Effector memory CD4-positive, alpha-beta T cell (primary cell): ENCODE results near the gene ANKRD40.

ENCODE experiments used
- DNase-seq, 3 donors: peaks; one replicate each; pipeline ENCODE4 v3.0.0-alpha.2; 2020
- H3K27ac ChIP-seq: 2 replicates; pipeline ENCODE4 v1.7.0; 2013; ENCODE audit warnings: mild to moderate bottlenecking, low read length, moderate library complexity; ENCODE audit not compliant: insufficient read depth, poor library complexity, severe bottlenecking
- H3K27me3 ChIP-seq: replicated peaks from 2 replicates; pipeline ENCODE4 v1.7.0; 2013; ENCODE audit warnings: mild to moderate bottlenecking, low read length; ENCODE audit not compliant: insufficient read depth, control insufficient read depth, poor library complexity, severe bottlenecking
- H3K36me3 ChIP-seq: 2 replicates; pipeline ENCODE4 v1.7.0; 2013; ENCODE audit warnings: mild to moderate bottlenecking, low read length, moderate library complexity; ENCODE audit not compliant: control insufficient read depth, insufficient read depth
- H3K4me1 ChIP-seq: 2 replicates; pipeline ENCODE4 v1.7.0; 2013; ENCODE audit warnings: low read length, mild to moderate bottlenecking; ENCODE audit not compliant: control insufficient read depth, insufficient read depth, poor library complexity, severe bottlenecking
- H3K4me3 ChIP-seq: 2 replicates; pipeline ENCODE4 v1.7.0; 2013; ENCODE audit warnings: low read length, low read depth, mild to moderate bottlenecking; ENCODE audit not compliant: insufficient read depth, poor library complexity, severe bottlenecking
- H3K9me3 ChIP-seq: 2 replicates; pipeline ENCODE4 v1.7.0; 2013; ENCODE audit warnings: mild to moderate bottlenecking, low read length, moderate library complexity; ENCODE audit not compliant: control insufficient read depth

The ANKRD40 gene

DNA sequence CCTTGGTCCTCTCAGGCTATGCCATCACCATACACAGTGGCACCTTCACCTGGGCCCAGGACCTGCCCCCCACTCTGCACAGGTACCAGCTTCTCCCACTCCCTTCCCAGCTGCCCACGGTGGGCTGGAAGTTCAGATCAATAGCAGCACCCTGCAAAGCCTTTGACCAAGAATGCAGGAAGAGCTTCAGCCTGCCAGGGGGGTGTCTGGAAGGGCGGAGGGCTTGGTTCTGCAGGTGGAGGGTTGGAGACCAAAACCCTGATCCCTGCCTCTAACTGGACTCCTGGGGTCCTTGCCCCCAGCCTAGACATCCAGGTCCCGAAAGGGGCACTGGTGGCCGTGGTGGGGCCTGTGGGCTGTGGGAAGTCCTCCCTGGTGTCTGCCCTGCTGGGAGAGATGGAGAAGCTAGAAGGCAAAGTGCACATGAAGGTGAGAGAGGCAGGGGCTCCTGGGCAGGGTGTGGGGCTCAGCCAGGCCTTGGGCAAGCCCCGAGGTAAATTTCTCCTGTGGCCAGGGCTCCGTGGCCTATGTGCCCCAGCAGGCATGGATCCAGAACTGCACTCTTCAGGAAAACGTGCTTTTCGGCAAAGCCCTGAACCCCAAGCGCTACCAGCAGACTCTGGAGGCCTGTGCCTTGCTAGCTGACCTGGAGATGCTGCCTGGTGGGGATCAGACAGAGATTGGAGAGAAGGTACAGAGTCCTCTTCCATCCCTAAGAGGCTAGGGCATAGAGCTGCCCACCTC lies 38.7 kb downstream of the ANKRD40 start:
- H3K4me3 ChIP-seq: no peak overlapping the region
- H3K27ac ChIP-seq: no peak overlapping the region
- H3K27me3 ChIP-seq: no peaks in the 10 kb centered on the region
- H3K4me1 ChIP-seq: no peaks in the 10 kb centered on the region
- H3K9me3 ChIP-seq: no peaks in the 10 kb centered on the region
- DNase-seq: no peak
- no peaks in the 10 kb centered on the region for H3K36me3 ChIP-seq

DNA sequence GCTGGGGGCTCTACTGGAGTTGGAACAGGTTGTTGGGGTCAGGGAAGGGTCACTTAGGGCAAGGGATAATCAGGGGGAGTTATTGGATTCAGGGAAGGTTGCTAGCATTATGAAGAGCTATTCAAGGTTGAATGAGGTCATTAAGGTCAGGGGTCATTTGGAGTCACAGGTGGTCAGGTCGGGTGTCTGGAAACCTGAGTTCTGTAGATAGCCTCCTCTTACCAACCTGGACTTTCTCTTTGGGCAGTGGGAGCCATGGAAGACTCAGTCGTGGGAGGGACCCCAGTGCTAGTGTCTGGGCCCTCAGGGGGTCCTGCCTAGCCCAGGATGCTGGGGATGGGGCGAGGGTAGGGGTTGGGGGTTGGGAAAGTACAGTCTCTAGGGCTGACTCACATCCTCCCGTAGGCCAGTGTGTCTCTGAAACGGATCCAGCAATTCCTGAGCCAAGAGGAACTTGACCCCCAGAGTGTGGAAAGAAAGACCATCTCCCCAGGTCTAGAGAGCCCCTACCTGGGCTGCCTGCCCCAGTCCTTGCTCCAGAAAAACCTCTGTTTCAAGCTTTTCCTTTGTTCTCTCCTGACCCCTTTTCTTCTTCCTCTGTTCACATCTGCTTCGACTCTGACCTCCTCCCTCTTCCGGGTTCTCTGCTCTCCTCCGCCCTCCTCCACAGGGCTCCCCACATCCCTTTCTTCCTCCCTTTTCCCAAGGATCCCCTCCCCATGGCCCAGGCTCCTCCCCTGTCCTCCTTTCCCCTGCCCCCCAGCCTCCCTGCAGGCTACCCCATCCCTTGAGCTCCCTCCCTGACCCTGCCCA lies 39.5 kb downstream of the ANKRD40 start:
- H3K4me1 ChIP-seq: no peaks in the 10 kb centered on the region
- no peak for DNase-seq
- H3K27ac ChIP-seq: no peak overlapping the region
- no peak overlapping the region for H3K4me3 ChIP-seq
- H3K36me3 ChIP-seq: no peaks in the 10 kb centered on the region
- no peaks in the 10 kb centered on the region for H3K9me3 ChIP-seq
- no peaks in the 10 kb centered on the region for H3K27me3 ChIP-seq

DNA sequence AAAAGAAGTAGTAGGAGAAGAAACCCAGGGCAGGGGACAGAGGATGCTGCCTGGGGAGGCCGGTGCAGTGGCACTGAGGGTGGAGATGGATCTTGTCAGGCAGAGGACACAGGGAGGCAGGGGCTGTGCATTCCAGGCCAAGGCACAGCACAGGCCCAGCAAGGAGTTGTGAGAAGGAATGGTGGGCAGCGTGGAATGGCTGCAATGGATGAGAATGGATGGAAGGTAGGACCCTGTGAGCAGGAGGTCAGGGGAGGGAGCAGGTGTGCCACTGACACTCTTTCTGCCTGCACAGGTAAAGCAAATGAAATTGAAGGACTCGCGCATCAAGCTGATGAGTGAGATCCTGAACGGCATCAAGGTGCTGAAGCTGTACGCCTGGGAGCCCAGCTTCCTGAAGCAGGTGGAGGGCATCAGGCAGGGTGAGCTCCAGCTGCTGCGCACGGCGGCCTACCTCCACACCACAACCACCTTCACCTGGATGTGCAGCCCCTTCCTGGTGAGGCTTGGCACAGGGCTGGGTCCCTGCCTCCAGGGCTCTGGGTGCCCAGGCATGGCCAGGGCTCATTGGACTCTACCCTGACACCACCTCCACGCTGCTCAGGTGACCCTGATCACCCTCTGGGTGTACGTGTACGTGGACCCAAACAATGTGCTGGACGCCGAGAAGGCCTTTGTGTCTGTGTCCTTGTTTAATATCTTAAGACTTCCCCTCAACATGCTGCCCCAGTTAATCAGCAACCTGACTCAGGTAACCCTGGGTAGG lies 40.3 kb downstream of the ANKRD40 start:
- Histone ChIP-seq H3K9me3 (no peaks in the 10 kb centered on the region), H3K27me3 (no peaks in the 10 kb centered on the region), H3K27ac (no peak overlapping the region), H3K4me3 (no peak overlapping the region), H3K36me3 (no peaks in the 10 kb centered on the region), H3K4me1 (no peaks in the 10 kb centered on the region)
- DNase-seq: no peak

DNA sequence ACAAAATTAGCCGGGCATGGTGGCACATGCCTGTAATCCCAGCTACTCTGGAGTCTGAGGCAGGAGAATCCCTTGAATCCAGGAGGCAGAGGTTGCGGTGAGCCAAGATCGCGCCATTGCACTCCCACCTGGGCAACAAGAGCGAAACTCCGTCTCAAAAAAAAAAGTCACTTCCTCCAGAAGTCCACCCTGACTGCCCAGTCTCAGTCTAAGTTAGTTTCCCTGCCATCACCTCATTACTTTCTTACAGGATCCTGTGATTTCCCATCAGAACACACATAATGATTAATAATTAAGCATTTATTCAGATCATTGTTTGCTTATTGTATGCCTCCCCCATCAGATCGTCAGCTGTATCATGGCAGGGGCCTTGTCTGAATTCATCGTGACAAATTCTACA lies 41.4 kb downstream of the ANKRD40 start:
- H3K27me3 ChIP-seq: no peaks in the 10 kb centered on the region
- H3K4me1 ChIP-seq: no peaks in the 10 kb centered on the region
- no peak for DNase-seq
- H3K36me3 ChIP-seq: no peaks in the 10 kb centered on the region
- no peak overlapping the region for H3K27ac ChIP-seq
- no peaks in the 10 kb centered on the region for H3K9me3 ChIP-seq
- no peak overlapping the region for H3K4me3 ChIP-seq

DNA sequence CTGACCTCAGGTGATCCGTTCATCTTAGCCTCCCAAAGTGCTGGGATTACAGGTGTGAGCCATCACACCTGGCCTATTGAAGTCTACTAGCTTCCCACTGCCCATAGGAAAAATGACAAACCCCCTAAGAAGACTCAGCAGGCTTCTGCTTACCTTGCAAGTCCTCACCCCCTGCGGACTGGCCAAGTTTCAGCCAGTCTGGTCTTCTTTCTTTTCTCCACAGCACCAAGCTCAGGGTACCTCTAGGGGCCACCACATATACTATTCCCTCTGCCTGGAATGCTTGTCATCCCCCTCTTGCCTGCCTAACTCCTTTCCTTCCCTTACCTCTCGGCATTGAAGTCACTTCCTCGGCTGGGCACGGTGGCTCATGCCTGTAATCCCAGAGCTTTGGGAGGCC lies 41.9 kb downstream of the ANKRD40 start:
- H3K4me3 ChIP-seq: no peak overlapping the region
- no peaks in the 10 kb centered on the region for H3K9me3 ChIP-seq
- H3K27ac ChIP-seq: no peak overlapping the region
- no peaks in the 10 kb centered on the region for H3K36me3 ChIP-seq
- DNase-seq: no peak
- no peaks in the 10 kb centered on the region for H3K27me3 ChIP-seq
- no peaks in the 10 kb centered on the region for H3K4me1 ChIP-seq

DNA sequence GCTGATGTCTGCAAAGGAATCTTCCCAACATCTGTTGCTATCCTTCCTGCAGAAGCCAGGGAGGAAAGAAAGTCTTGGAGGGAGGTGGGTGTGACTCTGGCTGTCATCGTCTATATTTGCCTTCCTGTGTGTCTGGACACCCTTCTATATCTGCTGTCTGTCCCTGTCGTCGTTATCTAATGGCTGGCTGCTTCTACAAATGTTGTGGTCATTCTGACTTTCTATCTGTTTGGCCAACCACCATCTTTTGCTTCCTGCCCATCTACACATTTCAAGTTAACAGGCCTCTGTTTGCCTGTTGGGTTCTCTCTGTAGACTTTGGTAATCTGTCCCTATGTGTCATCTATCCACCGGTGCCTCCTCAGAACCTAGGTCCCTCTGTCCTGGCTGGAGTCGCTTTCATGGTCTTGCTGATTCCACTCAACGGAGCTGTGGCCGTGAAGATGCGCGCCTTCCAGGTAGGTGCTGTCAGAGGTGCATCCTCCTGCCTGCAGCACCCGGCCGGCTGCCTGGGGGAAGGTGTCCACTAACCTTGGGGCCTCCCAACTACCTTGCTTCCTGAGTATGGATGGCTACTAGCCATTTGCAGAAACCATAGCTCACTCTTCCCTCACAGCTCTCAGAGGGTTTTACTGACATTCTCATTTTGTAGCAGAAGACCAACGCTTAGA lies 42.8 kb downstream of the ANKRD40 start:
- Histone ChIP-seq H3K27me3 (no peaks in the 10 kb centered on the region), H3K4me3 (no peak overlapping the region), H3K36me3 (no peaks in the 10 kb centered on the region), H3K4me1 (no peaks in the 10 kb centered on the region), H3K27ac (no peak overlapping the region), H3K9me3 (no peaks in the 10 kb centered on the region)
- DNase-seq: no peak

DNA sequence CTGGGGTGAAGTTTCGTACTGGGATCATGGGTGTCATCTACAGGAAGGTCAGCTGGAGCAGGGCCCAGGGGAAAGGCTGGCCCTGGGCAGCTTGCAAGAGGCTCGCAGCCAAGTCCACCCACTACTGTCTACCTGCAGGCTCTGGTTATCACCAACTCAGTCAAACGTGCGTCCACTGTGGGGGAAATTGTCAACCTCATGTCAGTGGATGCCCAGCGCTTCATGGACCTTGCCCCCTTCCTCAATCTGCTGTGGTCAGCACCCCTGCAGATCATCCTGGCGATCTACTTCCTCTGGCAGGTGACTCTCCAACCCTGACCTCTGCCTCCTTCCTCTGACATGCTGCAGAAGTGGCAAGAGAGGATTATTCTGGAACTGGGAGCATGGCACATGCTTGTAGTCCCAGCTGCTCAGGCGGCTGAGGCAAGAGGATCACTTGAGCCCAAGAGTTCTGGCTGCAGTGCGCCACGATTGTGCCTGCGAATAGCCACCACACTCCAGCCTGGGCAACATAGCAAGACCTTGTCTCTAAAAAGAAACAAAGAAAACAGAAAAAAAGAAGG lies 43.8 kb downstream of the ANKRD40 start:
- Histone ChIP-seq H3K4me3 (no peak overlapping the region), H3K27me3 (no peaks in the 10 kb centered on the region), H3K27ac (no peak overlapping the region), H3K36me3 (no peaks in the 10 kb centered on the region), H3K9me3 (no peaks in the 10 kb centered on the region), H3K4me1 (no peaks in the 10 kb centered on the region)
- no peak for DNase-seq

DNA sequence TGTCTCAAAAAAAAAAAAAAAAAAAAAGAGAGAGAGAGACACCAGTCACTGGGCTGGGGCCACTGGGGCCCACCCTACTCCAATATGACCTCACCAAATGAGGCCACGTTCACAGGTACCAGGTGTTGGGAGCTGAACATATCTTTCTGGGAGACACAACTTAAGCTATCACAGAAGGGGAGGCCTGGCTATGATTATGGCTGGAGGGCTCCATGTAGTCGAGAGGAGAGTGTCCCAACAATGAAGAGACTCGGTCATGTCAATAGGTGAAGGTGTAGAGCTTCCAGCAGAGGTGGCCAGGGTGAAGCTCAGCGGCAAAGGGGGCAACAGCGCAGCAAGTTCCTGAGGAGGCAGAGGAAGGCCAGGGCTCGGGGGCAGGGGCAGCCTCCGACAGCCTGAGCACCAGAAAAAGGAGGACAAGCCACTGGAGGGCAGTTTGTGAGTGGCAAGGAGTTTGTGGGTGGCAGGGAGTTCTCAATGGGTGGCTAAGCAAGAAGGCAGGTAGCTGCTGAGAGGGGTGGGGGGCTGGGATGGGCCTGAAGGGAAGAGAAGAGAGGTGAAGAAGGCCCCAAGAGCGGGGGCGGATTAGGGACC lies 45.0 kb downstream of the ANKRD40 start:
- no peak overlapping the region for H3K27ac ChIP-seq
- no peaks in the 10 kb centered on the region for H3K4me1 ChIP-seq
- H3K36me3 ChIP-seq: no peaks in the 10 kb centered on the region
- DNase-seq: no peak
- H3K9me3 ChIP-seq: no peaks in the 10 kb centered on the region
- H3K27me3 ChIP-seq: no peaks in the 10 kb centered on the region
- H3K4me3 ChIP-seq: no peak overlapping the region

DNA sequence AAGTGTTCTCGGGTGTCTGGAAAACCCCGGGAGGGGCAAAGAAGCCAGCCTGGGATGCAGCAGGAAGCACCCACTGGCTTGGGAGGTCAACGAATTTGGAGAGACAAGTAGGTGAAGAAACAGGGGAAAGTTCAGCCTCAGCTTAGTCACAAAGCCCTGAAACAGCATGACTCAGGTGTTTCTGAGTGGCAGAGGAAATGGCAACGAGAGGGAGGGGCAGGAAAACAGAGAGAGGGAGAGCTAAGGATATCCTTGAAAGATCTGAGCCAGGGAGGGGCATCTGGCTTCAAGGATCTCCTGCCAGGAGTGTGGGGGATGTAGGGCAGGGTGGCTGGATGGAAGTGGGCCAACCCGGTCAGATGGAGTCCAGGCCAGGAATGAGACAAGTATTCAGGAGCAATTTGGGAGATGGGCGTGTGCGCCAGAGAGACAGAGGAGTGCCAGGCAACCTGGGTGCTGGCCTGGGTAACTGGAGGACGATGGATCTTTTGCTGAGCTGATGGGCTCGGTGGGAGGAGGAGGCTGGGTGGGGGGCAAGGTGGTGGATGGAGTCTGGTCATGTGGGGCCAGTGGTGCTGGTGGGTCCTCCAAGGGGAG lies 45.8 kb downstream of the ANKRD40 start:
- Histone ChIP-seq H3K36me3 (no peaks in the 10 kb centered on the region), H3K4me1 (no peaks in the 10 kb centered on the region), H3K27me3 (no peaks in the 10 kb centered on the region), H3K27ac (no peak overlapping the region), H3K9me3 (no peaks in the 10 kb centered on the region), H3K4me3 (no peak overlapping the region)
- DNase-seq: no peak
